ENCODE measurements around the gene DLST.

DLST gene

DNA sequence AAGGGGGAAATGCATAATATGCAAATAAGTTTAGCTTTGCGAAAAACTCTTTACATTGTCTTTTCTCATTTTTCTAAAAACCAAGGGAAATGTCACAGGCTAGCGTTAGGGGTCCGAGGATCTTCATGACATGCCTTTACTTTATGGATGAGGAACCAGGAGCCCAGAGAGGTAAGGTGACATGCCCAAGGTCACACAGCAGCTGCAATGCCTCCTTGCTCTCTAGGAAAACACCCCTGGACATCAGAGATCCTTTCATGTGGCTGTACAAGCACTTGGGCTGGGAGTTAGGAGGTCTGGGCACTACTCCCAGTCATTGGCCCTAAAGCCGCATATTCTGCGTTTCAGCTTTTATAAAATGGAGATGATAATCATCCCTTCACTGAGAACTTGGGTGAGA is 6.5 kb upstream of the DLST start:
- no peak for DNase-seq
- Histone ChIP-seq H3K9me3 (no peaks in the 10 kb centered on the region), H3K36me3 (no peaks in the 10 kb centered on the region), H3K27me3 (no peaks in the 10 kb centered on the region), H3K4me3 (ENCODE audit: low read depth, low read length) (no peak overlapping the region), H3K4me1 (no peaks in the 10 kb centered on the region)
- TF ChIP-seq, protein P1, sequence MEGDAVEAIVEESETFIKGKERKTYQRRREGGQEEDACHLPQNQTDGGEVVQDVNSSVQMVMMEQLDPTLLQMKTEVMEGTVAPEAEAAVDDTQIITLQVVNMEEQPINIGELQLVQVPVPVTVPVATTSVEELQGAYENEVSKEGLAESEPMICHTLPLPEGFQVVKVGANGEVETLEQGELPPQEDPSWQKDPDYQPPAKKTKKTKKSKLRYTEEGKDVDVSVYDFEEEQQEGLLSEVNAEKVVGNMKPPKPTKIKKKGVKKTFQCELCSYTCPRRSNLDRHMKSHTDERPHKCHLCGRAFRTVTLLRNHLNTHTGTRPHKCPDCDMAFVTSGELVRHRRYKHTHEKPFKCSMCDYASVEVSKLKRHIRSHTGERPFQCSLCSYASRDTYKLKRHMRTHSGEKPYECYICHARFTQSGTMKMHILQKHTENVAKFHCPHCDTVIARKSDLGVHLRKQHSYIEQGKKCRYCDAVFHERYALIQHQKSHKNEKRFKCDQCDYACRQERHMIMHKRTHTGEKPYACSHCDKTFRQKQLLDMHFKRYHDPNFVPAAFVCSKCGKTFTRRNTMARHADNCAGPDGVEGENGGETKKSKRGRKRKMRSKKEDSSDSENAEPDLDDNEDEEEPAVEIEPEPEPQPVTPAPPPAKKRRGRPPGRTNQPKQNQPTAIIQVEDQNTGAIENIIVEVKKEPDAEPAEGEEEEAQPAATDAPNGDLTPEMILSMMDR (IDR thresholded peaks at IDR 0.05; ENCODE audit: low read depth, low read length) = no peak

DNA sequence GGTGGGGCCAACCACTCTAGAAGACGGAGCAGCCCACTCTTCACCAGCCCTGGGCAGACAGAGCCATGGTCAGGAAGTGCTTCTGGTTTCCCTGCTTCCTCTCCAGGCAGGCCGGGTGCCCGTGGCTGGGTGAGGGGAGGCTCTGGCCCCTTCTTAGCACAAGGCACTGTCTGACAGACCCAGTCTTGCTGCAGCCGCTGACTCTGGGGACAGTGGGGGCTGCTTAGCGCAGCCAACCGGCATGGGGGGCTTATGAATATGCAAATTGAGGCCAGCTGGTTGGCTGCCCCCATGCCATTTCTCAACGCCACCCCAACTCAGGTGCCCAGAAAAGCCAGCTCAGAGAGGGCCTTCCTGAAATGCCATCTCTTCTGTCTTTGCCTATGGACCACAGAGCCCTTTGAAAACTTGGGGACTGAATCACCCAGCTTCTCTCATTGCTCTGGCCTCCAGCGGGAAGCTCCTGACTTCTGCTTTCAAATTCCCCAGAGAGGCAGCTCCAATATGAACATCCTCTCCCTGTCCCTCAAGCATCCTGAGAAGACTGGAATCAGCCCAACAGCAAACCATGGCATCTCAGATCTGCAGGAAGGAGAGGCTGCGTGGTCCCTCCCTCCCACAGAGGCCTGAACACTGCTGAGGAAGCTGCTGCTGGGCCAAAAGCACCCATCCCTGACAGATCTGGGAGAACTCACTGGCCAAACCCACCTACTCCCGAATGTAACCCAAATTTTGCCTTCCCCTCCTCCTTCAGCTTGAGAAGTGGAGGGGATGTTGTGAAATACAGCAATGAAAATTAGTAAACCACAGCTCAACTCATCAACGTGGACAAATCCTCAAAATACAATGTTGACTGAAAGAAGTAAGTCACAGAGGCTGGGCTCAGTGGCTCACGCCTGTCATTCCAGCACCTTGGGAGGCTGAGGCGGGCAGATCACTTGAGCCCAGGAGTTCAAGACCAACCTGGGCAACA is 5.5 kb upstream of the DLST start, which contains the start of gene PROX2:
PROX2 (minus strand) TSS at position 205 of the 973 bp plus-strand sequence. CDS start 12,311 bp downstream, outside the sequence.
- Histone ChIP-seq H3K4me1 (no peaks in the 10 kb centered on the region), H3K9me3 (no peaks in the 10 kb centered on the region), H3K27me3 (no peaks in the 10 kb centered on the region), H3K4me3 (ENCODE audit: low read depth, low read length) (no peak within 1 kb of the TSS), H3K36me3 (no peaks in the 10 kb centered on the region)
- TF ChIP-seq, protein P1 (IDR thresholded peaks at IDR 0.05; ENCODE audit: low read depth, low read length) = no peak
- no peak for DNase-seq

DNA sequence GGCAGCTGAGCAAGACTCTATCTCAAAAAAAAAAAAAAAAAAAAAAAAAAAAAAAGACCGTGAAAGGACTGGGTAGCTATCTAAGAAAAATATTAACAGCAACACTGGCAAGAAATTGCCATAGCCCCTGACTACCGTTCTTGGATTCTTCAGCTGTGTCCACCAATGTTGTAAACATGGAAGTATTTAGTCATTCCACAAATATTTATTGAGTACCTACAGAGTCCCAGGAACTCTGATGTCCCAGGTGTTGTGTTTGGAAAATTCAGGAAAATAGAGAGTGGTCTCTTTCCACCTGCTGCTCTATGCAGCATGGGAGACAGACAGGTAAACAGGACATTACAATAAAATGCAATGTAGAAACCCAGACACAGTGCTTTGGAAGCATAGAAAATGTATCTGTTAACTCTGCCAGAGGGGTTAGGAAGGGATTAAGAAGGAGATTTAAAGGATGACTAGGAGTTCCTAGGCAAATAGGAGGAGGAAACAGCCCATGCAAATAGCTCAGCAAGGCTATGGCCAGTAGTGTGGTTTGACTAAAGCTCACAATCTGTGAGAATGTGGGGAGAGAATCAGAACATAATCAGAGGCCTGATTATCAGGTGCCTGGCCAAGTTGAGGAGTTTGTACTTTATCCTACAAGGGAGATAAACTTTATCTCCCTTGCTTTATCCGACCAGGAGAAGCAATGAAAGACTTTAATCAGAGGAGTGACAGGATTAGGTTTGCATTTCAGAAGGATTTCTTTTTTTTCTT is 2.1 kb upstream of the DLST start:
- Histone ChIP-seq H3K4me3 (ENCODE audit: low read depth, low read length) (no peak overlapping the region), H3K27me3 (no peaks in the 10 kb centered on the region), H3K36me3 (peaks cover 5% of the 10 kb centered on the region), H3K9me3 (no peaks in the 10 kb centered on the region), H3K4me1 (no peaks in the 10 kb centered on the region)
- no peak for DNase-seq
- TF ChIP-seq, protein P1 (IDR thresholded peaks at IDR 0.05; ENCODE audit: low read depth, low read length) = no peak

DNA sequence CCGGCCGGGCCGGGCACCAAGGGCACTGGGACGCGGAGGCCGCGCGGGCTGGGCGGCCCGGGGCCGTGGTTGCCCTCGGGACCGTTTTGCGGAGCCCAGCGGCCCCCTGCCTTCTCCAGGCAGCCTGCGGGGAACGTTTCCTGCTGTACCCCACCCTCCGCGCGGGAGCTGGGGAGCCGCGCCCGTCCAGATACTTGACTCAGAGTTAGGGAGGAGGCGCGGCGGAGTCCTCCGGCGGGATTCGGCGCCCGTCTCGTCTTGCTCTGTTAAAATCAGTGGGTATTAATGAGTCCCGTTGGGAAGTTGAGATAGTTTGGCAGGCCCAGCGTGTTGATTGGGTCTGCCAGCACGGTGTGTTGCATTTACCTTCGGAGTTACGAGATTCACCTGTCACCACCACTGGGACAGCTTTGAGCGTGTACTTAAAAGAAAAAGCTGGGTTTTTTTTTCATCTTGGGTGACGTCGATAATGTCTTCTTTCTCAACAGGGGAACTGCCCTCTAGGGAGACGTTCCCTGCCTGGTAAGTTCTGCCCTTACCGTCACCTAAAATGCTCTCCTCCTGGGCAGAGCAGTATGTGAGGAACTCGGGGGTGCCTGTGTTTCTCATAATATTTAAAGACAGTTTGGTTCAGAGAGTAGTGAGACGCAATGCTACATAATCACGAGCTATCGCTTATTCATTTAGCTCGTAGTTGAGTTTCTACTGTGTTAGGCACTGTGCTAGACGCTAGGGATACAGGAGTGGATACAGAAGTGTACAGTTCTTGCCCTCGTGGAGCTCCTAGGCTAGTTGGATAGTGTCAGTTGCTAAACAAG is 596 bp downstream of the DLST start:
- H3K27me3 ChIP-seq = no peaks in the 10 kb centered on the region
- DNase-seq = peak; percentile 30
- no peaks in the 10 kb centered on the region for H3K4me1 ChIP-seq
- no peaks in the 10 kb centered on the region for H3K9me3 ChIP-seq
- TF ChIP-seq, protein P1 (IDR thresholded peaks at IDR 0.05; ENCODE audit: low read depth, low read length) = no peak
- H3K4me3 ChIP-seq (ENCODE audit: low read depth, low read length) = peak overlapping the region; percentile 86
- peaks cover 20% of the 10 kb centered on the region for H3K36me3 ChIP-seq

DNA sequence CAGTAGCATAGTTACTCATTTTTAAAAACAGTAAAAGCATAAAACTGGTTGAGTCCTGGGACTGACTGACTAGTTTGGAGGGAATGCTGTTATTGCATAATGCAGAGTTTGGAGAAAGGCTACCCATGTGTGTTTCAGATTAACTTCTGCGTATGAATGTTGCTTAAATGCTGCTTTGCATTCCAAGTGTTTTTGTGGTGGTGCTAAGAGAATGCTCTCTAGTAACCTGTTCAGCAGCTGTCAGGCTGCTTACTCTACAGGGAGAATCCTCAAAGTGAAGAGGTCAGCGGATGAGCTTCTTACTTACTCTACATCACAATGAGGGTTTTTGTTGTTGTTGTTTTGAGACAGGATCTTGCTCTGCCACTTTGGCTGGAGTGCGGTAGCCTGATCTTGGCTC is 4.3 kb downstream of the DLST start:
- TF ChIP-seq, protein P1 (IDR thresholded peaks at IDR 0.05; ENCODE audit: low read depth, low read length) = no peak
- Histone ChIP-seq H3K9me3 (no peaks in the 10 kb centered on the region), H3K4me3 (ENCODE audit: low read depth, low read length) (no peak overlapping the region), H3K27me3 (no peaks in the 10 kb centered on the region), H3K4me1 (no peaks in the 10 kb centered on the region; the same call in 1 of the 2 replicates), H3K36me3 (peaks cover 44% of the 10 kb centered on the region)
- no peak for DNase-seq
